BE2C (cell line): ENCODE measurements around the gene KRTAP4-5.
"Not testable (repeated sequence)": the region's sequence is repeated elsewhere in the genome, so short reads cannot be mapped to it uniquely, and the experiment has no call there.

Source experiments
- DNase-seq: peaks from one replicate; pipeline ENCODE4 v3.0.0-alpha.2; 2020
- H3K27me3 ChIP-seq: fragments of 250-450 bp; sonication (Bioruptor Pico); 2 replicates; pipeline ENCODE4 v1.5.1; 2020; ENCODE audit warnings: mild to moderate bottlenecking
- H3K36me3 ChIP-seq: fragments of 250-450 bp; sonication (Bioruptor Pico); 2 replicates; pipeline ENCODE4 v1.5.1; 2020; ENCODE audit warnings: mild to moderate bottlenecking
- H3K4me1 ChIP-seq: fragments of 250-450 bp; sonication (Bioruptor Pico); 2 replicates; pipeline ENCODE4 v1.5.1; 2020
- H3K4me3 ChIP-seq: 2 replicates; pipeline ENCODE4 v1.5.1; 2011; ENCODE audit warnings: low read depth, low read length
- H3K9me3 ChIP-seq: fragments of 250-450 bp; sonication (Bioruptor Pico); 2 replicates; pipeline ENCODE4 v1.5.1; 2020
- TF ChIP-seq, protein P1 (sequence below): IDR thresholded peaks from 2 replicates; pipeline ENCODE4 v1.5.1; 2012; ENCODE audit warnings: mild to moderate bottlenecking, low read depth, low read length

The KRTAP4-5 gene

DNA sequence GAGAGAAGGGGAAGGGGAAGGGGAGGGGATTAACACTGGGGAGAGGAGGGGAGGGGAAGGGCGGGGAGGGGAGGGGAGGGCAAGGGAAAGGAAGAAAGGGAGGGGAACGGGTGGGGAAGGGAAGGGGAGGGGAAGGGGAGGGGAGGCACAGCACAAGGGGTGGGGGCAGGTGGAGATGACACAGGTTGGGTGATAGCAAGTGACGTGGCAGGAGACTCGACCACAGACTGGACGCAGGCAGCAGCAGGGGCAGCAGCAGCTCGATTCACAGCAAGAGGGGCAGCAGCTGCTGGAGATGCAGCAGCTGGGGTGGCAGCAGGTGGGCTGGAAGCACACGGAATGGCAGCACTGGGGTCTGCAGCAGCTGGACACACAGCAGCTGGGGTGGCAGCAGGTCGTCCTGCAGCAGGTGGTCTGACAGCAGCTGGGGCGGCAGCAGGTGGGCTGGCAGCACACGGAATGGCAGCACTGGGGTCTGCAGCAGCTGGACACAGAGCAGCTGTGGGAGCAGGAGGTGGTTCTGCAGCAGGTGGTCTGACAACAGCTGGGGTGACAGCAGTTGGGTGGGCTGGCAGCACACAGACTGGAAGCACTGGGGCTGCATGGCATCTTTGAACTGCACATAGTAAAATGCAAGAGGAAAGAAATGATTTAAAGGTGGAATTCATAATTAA lies 47.9 kb downstream of the KRTAP4-5 start, which contains the start of gene KRTAP4-16:
Gene KRTAP4-16 (minus strand): TSS at position 624 of the 674 bp plus-strand sequence. CDS start 0 bp downstream, at position 624.
- TF ChIP-seq, protein P1, sequence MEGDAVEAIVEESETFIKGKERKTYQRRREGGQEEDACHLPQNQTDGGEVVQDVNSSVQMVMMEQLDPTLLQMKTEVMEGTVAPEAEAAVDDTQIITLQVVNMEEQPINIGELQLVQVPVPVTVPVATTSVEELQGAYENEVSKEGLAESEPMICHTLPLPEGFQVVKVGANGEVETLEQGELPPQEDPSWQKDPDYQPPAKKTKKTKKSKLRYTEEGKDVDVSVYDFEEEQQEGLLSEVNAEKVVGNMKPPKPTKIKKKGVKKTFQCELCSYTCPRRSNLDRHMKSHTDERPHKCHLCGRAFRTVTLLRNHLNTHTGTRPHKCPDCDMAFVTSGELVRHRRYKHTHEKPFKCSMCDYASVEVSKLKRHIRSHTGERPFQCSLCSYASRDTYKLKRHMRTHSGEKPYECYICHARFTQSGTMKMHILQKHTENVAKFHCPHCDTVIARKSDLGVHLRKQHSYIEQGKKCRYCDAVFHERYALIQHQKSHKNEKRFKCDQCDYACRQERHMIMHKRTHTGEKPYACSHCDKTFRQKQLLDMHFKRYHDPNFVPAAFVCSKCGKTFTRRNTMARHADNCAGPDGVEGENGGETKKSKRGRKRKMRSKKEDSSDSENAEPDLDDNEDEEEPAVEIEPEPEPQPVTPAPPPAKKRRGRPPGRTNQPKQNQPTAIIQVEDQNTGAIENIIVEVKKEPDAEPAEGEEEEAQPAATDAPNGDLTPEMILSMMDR: no peak
- DNase-seq: no peak
- no peaks in the 10 kb centered on the region for H3K36me3 ChIP-seq
- no peak within 1 kb of the TSS for H3K4me3 ChIP-seq
- no peaks in the 10 kb centered on the region for H3K27me3 ChIP-seq
- no peaks in the 10 kb centered on the region for H3K4me1 ChIP-seq
- H3K9me3 ChIP-seq: no peaks in the 10 kb centered on the region

- H3K9me3 ChIP-seq, H3K4me1 ChIP-seq, H3K36me3 ChIP-seq, H3K27me3 ChIP-seq, H3K4me3 ChIP-seq, DNase-seq: not testable (repeated sequence)
Measured at GRCh38 chr17:41099682-41100480, 49.7 kb downstream of the KRTAP4-5 start.
